ENCODE results near the gene DPP7.

GRCh38 chr9:137086531-137087408, 27.8 kb downstream of the DPP7 start, which contains the start of gene MAN1B1:
- TF ChIP-seq IRF1 (CRISPR knock-in tag; IDR thresholded peaks at IDR 0.05; ENCODE audit: borderline replicate concordance): no peak
- TF ChIP-seq U2AF1 (optimal IDR thresholded peaks at IDR 0.05; ENCODE audit: low read depth, low read length): peak; percentile 70
- TF ChIP-seq EZH2 (IDR thresholded peaks at IDR 0.05; ENCODE audit: borderline replicate concordance, low read depth, low read length): no peak
- TF ChIP-seq ZNF431 (CRISPR knock-in tag; IDR thresholded peaks at IDR 0.05): 0 out of 2 replicates have a peak, but pooled peaks have one; percentile 6
- TF ChIP-seq JUN (IDR thresholded peaks at IDR 0.05; ENCODE audit: borderline replicate concordance, low read depth, low read length): no peak
- TF ChIP-seq JUN (CRISPR knock-in tag; IDR thresholded peaks at IDR 0.05; ENCODE audit: borderline replicate concordance): no peak
- no peak for TF ChIP-seq STAT5B (CRISPR knock-in tag; IDR thresholded peaks at IDR 0.05)
- TF ChIP-seq KDM1A (IDR thresholded peaks at IDR 0.05): no peak

Measured in K562 (cell line).